ENCODE results near the gene LILRB3. TPM values are rescaled to one million over a fixed set of nuclear protein-coding genes. Genes with fewer than 3 reads are reported as not detected.

The LILRB3 gene
- total RNA-seq, 1 donor from 2014 or later = 38.2 TPM

GRCh38 chr19:54254195-54254906 lies 31.5 kb upstream of the LILRB3 start:
- Histone ChIP-seq H3K4me1 (no peaks in the 10 kb centered on the region), H3K27ac (no peak overlapping the region), H3K36me3 (no peaks in the 10 kb centered on the region), H3K4me3 (no peak overlapping the region), H3K27me3 (no peaks in the 10 kb centered on the region), H3K9me3 (no peaks in the 10 kb centered on the region)
- intact Hi-C loops (cut with DNase I) = no loop called here
- no peak for DNase-seq (ENCODE audit: low spot score in 2 of 2)
- TF ChIP-seq, protein P1, sequence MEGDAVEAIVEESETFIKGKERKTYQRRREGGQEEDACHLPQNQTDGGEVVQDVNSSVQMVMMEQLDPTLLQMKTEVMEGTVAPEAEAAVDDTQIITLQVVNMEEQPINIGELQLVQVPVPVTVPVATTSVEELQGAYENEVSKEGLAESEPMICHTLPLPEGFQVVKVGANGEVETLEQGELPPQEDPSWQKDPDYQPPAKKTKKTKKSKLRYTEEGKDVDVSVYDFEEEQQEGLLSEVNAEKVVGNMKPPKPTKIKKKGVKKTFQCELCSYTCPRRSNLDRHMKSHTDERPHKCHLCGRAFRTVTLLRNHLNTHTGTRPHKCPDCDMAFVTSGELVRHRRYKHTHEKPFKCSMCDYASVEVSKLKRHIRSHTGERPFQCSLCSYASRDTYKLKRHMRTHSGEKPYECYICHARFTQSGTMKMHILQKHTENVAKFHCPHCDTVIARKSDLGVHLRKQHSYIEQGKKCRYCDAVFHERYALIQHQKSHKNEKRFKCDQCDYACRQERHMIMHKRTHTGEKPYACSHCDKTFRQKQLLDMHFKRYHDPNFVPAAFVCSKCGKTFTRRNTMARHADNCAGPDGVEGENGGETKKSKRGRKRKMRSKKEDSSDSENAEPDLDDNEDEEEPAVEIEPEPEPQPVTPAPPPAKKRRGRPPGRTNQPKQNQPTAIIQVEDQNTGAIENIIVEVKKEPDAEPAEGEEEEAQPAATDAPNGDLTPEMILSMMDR (IDR thresholded peaks at IDR 0.05) = no peak

DNA sequence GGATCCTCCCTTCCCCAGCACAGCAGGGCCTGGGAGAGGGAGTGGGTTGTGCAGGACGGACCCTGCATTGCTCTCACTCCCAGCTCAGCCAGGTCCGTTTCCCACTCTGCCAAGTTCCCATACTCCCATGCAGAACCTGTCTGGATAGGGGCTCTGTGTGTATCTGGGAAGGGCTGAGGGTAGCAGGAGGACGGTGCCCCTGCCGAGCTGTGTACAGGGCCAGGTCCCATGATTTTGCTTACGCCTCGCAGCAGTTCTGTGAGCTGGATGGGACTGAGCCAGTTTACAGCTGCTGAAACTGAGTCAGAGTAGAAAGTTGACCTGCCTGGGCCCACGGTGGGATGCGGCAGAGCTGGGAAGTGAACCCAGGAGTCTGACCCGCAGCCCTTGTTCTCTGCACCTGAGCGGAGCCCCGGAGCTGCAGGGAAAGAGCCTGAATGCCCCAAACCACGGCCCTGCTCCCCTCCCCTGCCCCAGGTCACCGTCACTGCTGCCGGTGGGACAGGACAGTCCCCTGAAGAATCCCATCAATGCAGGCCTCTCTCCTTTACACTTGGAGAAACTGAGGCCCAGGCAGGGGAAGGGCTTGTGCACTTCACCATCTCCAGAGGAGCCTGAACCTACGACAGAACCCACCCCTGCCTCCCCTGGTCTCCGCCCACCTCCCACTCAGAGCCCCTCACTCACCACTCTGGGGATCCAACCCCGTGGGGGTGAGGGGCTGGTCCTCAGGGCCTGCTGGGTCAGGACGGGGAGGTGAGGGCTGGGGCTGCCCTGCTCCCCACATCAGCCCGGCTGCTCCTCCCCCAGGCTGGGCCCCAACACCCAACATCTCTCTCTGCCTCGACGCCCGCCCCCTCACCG lies 30.8 kb upstream of the LILRB3 start:
- no peak overlapping the region for H3K4me3 ChIP-seq
- no peaks in the 10 kb centered on the region for H3K36me3 ChIP-seq
- DNase-seq (ENCODE audit: low spot score in 2 of 2) = no peak
- H3K4me1 ChIP-seq = no peaks in the 10 kb centered on the region
- intact Hi-C loops (cut with DNase I) = no loop called here
- no peaks in the 10 kb centered on the region for H3K27me3 ChIP-seq
- no peaks in the 10 kb centered on the region for H3K9me3 ChIP-seq
- TF ChIP-seq, protein P1 (IDR thresholded peaks at IDR 0.05) = no peak
- no peak overlapping the region for H3K27ac ChIP-seq

GRCh38 chr19:54252845-54253244 lies 30.0 kb upstream of the LILRB3 start:
- TF ChIP-seq, protein P1 (IDR thresholded peaks at IDR 0.05) = no peak
- no peak for DNase-seq (ENCODE audit: low spot score in 2 of 2)
- Histone ChIP-seq H3K27ac (no peak overlapping the region), H3K36me3 (no peaks in the 10 kb centered on the region), H3K9me3 (no peaks in the 10 kb centered on the region), H3K27me3 (no peaks in the 10 kb centered on the region), H3K4me3 (no peak overlapping the region), H3K4me1 (no peaks in the 10 kb centered on the region)
- intact Hi-C loops (cut with DNase I) = no loop called here

GRCh38 chr19:54252243-54252642 lies 29.4 kb upstream of the LILRB3 start:
- no peaks in the 10 kb centered on the region for H3K9me3 ChIP-seq
- no peaks in the 10 kb centered on the region for H3K4me1 ChIP-seq
- no peak overlapping the region for H3K4me3 ChIP-seq
- H3K36me3 ChIP-seq = no peaks in the 10 kb centered on the region
- no peak overlapping the region for H3K27ac ChIP-seq
- intact Hi-C loops (cut with DNase I) = no loop called here
- DNase-seq (ENCODE audit: low spot score in 2 of 2) = no peak
- no peaks in the 10 kb centered on the region for H3K27me3 ChIP-seq
- TF ChIP-seq, protein P1 (IDR thresholded peaks at IDR 0.05) = no peak

DNA sequence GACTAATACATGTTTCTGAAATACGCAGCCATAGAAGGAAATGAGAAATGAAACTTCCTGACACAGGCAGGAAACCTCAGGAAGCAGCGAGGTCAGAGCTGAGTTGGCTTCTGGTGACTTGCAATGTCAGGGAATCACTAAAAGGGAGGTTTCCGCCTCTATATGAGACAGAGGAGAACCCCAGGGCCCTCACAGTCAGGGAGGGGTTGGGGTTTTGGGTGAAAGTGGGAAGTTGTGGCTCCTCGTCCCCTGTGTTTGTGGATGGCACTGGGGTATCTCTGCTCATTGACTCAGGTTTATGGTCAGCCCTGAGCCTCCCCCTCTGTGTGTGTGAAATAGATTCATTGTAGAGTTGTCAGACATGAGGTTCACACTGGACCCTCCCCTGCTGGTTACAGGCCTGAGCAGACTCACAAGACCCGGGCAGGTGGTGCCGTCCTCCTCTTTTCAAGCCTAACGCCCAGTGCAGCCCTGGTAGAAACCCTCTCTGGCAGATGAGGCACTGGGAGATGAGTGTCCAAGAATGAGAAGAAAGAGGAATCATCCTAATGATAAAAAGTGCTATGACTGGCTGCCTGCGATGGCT lies 25.3 kb upstream of the LILRB3 start:
- Histone ChIP-seq H3K4me3 (no peak overlapping the region), H3K27me3 (no peaks in the 10 kb centered on the region), H3K4me1 (no peaks in the 10 kb centered on the region), H3K36me3 (no peaks in the 10 kb centered on the region), H3K27ac (no peak overlapping the region), H3K9me3 (no peaks in the 10 kb centered on the region)
- intact Hi-C loops (cut with DNase I) = no loop called here
- DNase-seq (ENCODE audit: low spot score in 2 of 2) = no peak
- TF ChIP-seq, protein P1 (IDR thresholded peaks at IDR 0.05) = no peak

Data from ascending aorta (tissue), 2 donors.